DND-41 (cell line): ENCODE results near the gene PGK1.
"Not testable (repeated sequence)": the region's sequence is repeated elsewhere in the genome, so short reads cannot be mapped to it uniquely, and the experiment has no call there.

ENCODE experiments used
- ATAC-seq: fragments of 200-7000 bp; cut with Tn5 transposase; 3 replicates; pipeline ENCODE4 v1.9.1; 2021; ENCODE audit warnings: low read depth; ENCODE audit not compliant: insufficient read depth
- DNase-seq: peaks from one replicate; pipeline ENCODE4 v3.0.0-alpha.2; 2020
- H2AFZ ChIP-seq: 2 replicates; pipeline ENCODE4 v1.6.0; 2012; ENCODE audit warnings: low read depth, low read length
- H3K27ac ChIP-seq: 2 replicates; pipeline ENCODE4 v1.5.1; 2012; ENCODE audit warnings: low read length, inconsistent platforms
- H3K27me3 ChIP-seq: fragments of 200-600 bp; sonication (generic); 2 replicates; pipeline ENCODE4 v1.6.0; 2012; ENCODE audit warnings: low read length, mild to moderate bottlenecking, inconsistent platforms; ENCODE audit not compliant: insufficient read depth, poor library complexity
- H3K36me3 ChIP-seq: 2 replicates; pipeline ENCODE4 v1.5.1; 2012; ENCODE audit warnings: low read length, inconsistent platforms; ENCODE audit not compliant: insufficient read depth
- H3K4me1 ChIP-seq: 2 replicates; pipeline ENCODE4 v1.5.1; 2012; ENCODE audit warnings: mild to moderate bottlenecking, low read length; ENCODE audit not compliant: insufficient read depth
- H3K4me2 ChIP-seq: 2 replicates; pipeline ENCODE4 v1.6.0; 2012; ENCODE audit warnings: mild to moderate bottlenecking, moderate library complexity, low read length, inconsistent platforms; ENCODE audit not compliant: insufficient read depth
- H3K4me3 ChIP-seq, 2 experiments: fragments of 200-600 bp in 1 of 2; shearing (Covaris generic) in 1 of 2; 2 replicates each; pipeline ENCODE4 v1.5.1; 2012 to 2016; ENCODE audit warnings: inconsistent platforms in 2 of 2, low read length in 2 of 2, mild to moderate bottlenecking in 2 of 2, low read depth in 1 of 2, moderate library complexity in 1 of 2
- H3K79me2 ChIP-seq: 2 replicates; pipeline ENCODE4 v1.6.0; 2012; ENCODE audit warnings: low read length, inconsistent platforms; ENCODE audit not compliant: insufficient read depth
- H3K9ac ChIP-seq: 2 replicates; pipeline ENCODE4 v1.6.0; 2012; ENCODE audit warnings: low read depth, mild to moderate bottlenecking, inconsistent platforms, low read length, moderate library complexity
- H3K9me3 ChIP-seq: 2 replicates; pipeline ENCODE4 v1.5.1; 2012; ENCODE audit warnings: low read length, moderate library complexity, mild to moderate bottlenecking, inconsistent platforms; ENCODE audit not compliant: insufficient read depth, severe bottlenecking
- H4K20me1 ChIP-seq: 2 replicates; pipeline ENCODE4 v1.6.0; 2012; ENCODE audit warnings: low read length; ENCODE audit not compliant: insufficient read depth
- CTCF ChIP-seq: IDR thresholded peaks from 2 replicates; pipeline ENCODE4 v1.5.1; 2012; ENCODE audit warnings: borderline replicate concordance, low read length, moderate library complexity, mild to moderate bottlenecking; ENCODE audit not compliant: poor library complexity, severe bottlenecking; ENCODE audit errors: extremely low read depth
- EZH2 ChIP-seq: IDR thresholded peaks from 3 replicates; pipeline ENCODE4 v1.6.1; 2012; ENCODE audit warnings: borderline replicate concordance, low read depth, mild to moderate bottlenecking, moderate library complexity, low read length, inconsistent platforms; ENCODE audit not compliant: severe bottlenecking

Gene PGK1

GRCh38 chrX:78124307-78124706, 20.3 kb downstream of the PGK1 start:
- ATAC-seq (peak; percentile 61), DNase-seq (no peak)
- no peak overlapping the region for H2AFZ ChIP-seq
- peaks cover 98% of the 10 kb centered on the region for H3K36me3 ChIP-seq
- H3K4me1 ChIP-seq: peaks cover 6% of the 10 kb centered on the region; the same call in 1 of the 2 replicates
- H4K20me1 ChIP-seq: peaks cover 35% of the 10 kb centered on the region
- no peaks in the 10 kb centered on the region for H3K27me3 ChIP-seq
- TF ChIP-seq EZH2 (no peak), CTCF (peak; percentile 42)
- no peak overlapping the region for H3K4me2 ChIP-seq
- H3K9me3 ChIP-seq: no peaks in the 10 kb centered on the region
- H3K79me2 ChIP-seq: peaks cover 63% of the 10 kb centered on the region
- no peak overlapping the region for H3K4me3 ChIP-seq
- H3K9ac ChIP-seq: no peak overlapping the region
- no peak overlapping the region for H3K27ac ChIP-seq

GRCh38 chrX:78125148-78125547, 21.1 kb downstream of the PGK1 start:
- H4K20me1 ChIP-seq: peaks cover 29% of the 10 kb centered on the region
- TF ChIP-seq CTCF (no peak), EZH2 (no peak)
- peaks cover 98% of the 10 kb centered on the region for H3K36me3 ChIP-seq
- no peak overlapping the region for H3K4me3 ChIP-seq
- H3K79me2 ChIP-seq: peaks cover 54% of the 10 kb centered on the region
- ATAC-seq: no peak
- no peaks in the 10 kb centered on the region for H3K27me3 ChIP-seq
- H3K4me2 ChIP-seq: no peak overlapping the region
- H3K4me1 ChIP-seq: peaks cover 6% of the 10 kb centered on the region; the same call in 1 of the 2 replicates
- H3K9me3 ChIP-seq: no peaks in the 10 kb centered on the region
- H2AFZ ChIP-seq: no peak overlapping the region
- H3K27ac ChIP-seq: no peak overlapping the region
- DNase-seq: no peak
- no peak overlapping the region for H3K9ac ChIP-seq

- not testable (repeated sequence) for H3K27me3 ChIP-seq, ATAC-seq
- peaks cover 97% of the 10 kb centered on the region for H3K36me3 ChIP-seq
Measured at GRCh38 chrX:78125781-78126180, 21.7 kb downstream of the PGK1 start.

GRCh38 chrX:78129714-78130113, 25.7 kb downstream of the PGK1 start:
- Histone ChIP-seq H3K79me2 (peaks cover 10% of the 10 kb centered on the region; the same call in 1 of the 2 replicates), H3K9ac (no peak overlapping the region), H4K20me1 (peaks cover 8% of the 10 kb centered on the region), H3K27me3 (no peaks in the 10 kb centered on the region), H3K36me3 (peaks cover 66% of the 10 kb centered on the region), H3K4me3 (no peak overlapping the region), H3K4me2 (no peak overlapping the region), H2AFZ (no peak overlapping the region), H3K4me1 (no peaks in the 10 kb centered on the region), H3K27ac (no peak overlapping the region), H3K9me3 (no peaks in the 10 kb centered on the region)
- no peak for ATAC-seq
- TF ChIP-seq CTCF: no peak
- no peak for TF ChIP-seq EZH2
- DNase-seq: no peak

More at GRCh38 chrX:78125781-78126180, 21.7 kb downstream of the PGK1 start:
- Histone ChIP-seq H3K79me2 (peaks cover 48% of the 10 kb centered on the region), H4K20me1 (peaks cover 26% of the 10 kb centered on the region)
- not testable (repeated sequence) for H3K4me2 ChIP-seq, H2AFZ ChIP-seq, H3K27ac ChIP-seq, H3K9ac ChIP-seq, H3K4me3 ChIP-seq, DNase-seq, H3K4me1 ChIP-seq, H3K9me3 ChIP-seq
